Measurements from ENCODE around the gene PLA2G3. TPM values are rescaled to one million over a fixed set of nuclear protein-coding genes. Genes with fewer than 3 reads are reported as not detected.

The PLA2G3 gene
- total and polyA plus RNA-seq, 2 of the 8 experiments (the other 6 are each of a cell fraction or from before 2014, with no cell fraction given): 18.1 to 25.9 TPM

DNA sequence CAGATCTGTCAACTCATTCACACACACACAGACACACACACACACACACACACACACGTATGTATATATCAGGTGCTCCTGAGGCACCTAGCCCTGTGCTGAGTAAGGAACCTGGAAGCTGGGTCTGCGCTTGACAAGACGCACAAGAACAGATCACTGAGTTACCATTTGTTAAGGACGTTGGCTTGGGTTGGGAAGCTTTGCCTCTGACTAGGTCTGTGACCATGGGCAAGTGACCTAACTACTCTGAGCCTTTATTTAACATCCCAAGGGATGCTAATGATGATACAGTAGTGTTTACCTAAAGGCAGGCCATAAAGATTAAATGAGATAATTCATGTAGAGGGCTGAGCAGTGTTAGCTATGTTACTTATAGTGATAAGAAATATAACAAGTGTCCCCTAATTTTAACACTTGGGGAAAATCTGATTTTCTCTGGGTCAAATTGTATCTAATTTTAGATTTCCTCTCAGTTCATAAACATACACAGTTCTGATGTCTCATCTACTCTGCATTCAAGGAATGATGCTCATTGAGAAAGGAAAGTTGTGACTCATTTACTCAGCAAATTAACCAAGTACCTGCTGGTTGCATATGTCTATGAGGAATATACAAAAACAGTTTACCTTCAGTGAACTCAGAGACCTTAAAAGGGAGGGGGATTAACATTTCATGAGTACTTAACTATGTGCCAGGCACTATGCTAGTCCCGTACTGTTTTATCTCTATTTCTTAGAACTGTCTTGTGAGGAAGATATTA lies 33.3 kb upstream of the PLA2G3 start:
- Histone ChIP-seq H3K79me1 (ENCODE audit: low read depth, low read length) (no peaks in the 10 kb centered on the region), H3K14ac (ENCODE audit: insufficient read length) (no peak overlapping the region), H2BK15ac (ENCODE audit: low read length) (no peak overlapping the region), H2BK120ac (replicated peaks; ENCODE audit: low read depth, low read length) (no peak overlapping the region), H4K20me1 (replicated peaks in 1 of 2; ENCODE audit: control insufficient read depth in 1 of 2, insufficient read depth in 2 of 2, low read length in 2 of 2) (peaks cover 2% of the 10 kb centered on the region in 2 experiments), H3K9me3 (ENCODE audit: insufficient read depth in 2 of 2, low read depth in 1 of 2, low read length in 1 of 2) (no peaks in the 10 kb centered on the region), H2AK5ac (ENCODE audit: low read depth, low read length) (no peak overlapping the region), H3K23me2 (ENCODE audit: low read depth, low read length) (no peaks in the 10 kb centered on the region), H3K4me3 (ENCODE audit: extremely low read depth in 1 of 4, insufficient read depth in 2 of 4, low read depth in 3 of 4, low read length in 4 of 4) (no peak overlapping the region), H3K79me2 (ENCODE audit: control insufficient read depth in 1 of 2, insufficient read depth in 2 of 2, low read length in 2 of 2) (peaks cover 0 to 7% of the 10 kb centered on the region in 2 experiments; a peak in 2 of 4 replicates), H3K9ac (replicated peaks in 1 of 4; ENCODE audit: extremely low read depth in 1 of 4, low read depth in 3 of 4, low read length in 3 of 4) (no peak overlapping the region), H3K27me3 (replicated peaks in 1 of 4; ENCODE audit: control insufficient read depth in 3 of 4, extremely low read depth in 1 of 4, insufficient read depth in 3 of 4, low read length in 3 of 4) (no peaks in the 10 kb centered on the region), H4K8ac (ENCODE audit: extremely low read depth, insufficient read depth, low read length) (no peak overlapping the region), H3K4me2 (ENCODE audit: insufficient read depth in 1 of 2, low read depth in 2 of 2, low read length in 2 of 2) (no peak overlapping the region), H2BK20ac (ENCODE audit: low read length) (no peak overlapping the region), H3K36me3 (ENCODE audit: control insufficient read depth in 2 of 4, insufficient read depth in 4 of 4, low read length in 3 of 4) (no peaks in the 10 kb centered on the region), H3K4me1 (replicated peaks in 1 of 4; ENCODE audit: control insufficient read depth in 3 of 4, insufficient read depth in 4 of 4, low read length in 3 of 4) (no peaks in the 10 kb centered on the region), H2BK12ac (ENCODE audit: low read depth, low read length) (no peak overlapping the region), H3K18ac (ENCODE audit: extremely low read depth, low read length) (no peak overlapping the region), H2BK5ac (ENCODE audit: low read depth, low read length) (no peak overlapping the region), H3K56ac (replicated peaks; ENCODE audit: insufficient read length, low read depth, low read length) (no peak overlapping the region), H4K5ac (ENCODE audit: insufficient read length, low read depth, low read length) (no peak overlapping the region), H3K23ac (ENCODE audit: insufficient read length) (no peak overlapping the region), H3K4ac (replicated peaks; ENCODE audit: insufficient read length, low read depth, low read length) (no peak overlapping the region), H3K27ac (ENCODE audit: low read depth, low read length) (no peak overlapping the region), H4K91ac (replicated peaks; ENCODE audit: insufficient read length, low read length) (no peak overlapping the region), H2AFZ (ENCODE audit: low read length) (no peak overlapping the region)
- no peak for DNase-seq (ENCODE audit: low read depth in 1 of 2, low spot score in 2 of 2)
- WGBS, 2 experiments (ENCODE audit: extremely low coverage in 1 of 2, insufficient coverage in 1 of 2, insufficient read length in 1 of 2, insufficient replicate concordance in 2 of 2, low coverage in 1 of 2, low lambda C conversion rate in 2 of 2, missing lambda C conversion rate in 1 of 2): 87% methylated on average over 5 of the region's 5 CpGs; no CpG with 5 or more reads in 1 of the 2 experiments
- FAIRE-seq: no peak
- ChIA-PET CTCF (ENCODE audit: partially characterized antibody) (interaction anchor here (0.6 kb wide), 2 partner anchors 99 to 195 kb away, joined by 3 read pairs; no protein-coding TSS in a partner anchor), POLR2A (ENCODE audit: partially characterized antibody) (interaction anchor here (0.6 kb wide), 1 partner anchor 39 kb away, joined by 3 read pairs; the partner anchor contains the start of gene LIMK2)
- TF ChIP-seq CEBPB (IDR thresholded peaks at IDR 0.05; ENCODE audit: low read depth, low read length) (no peak), GTF2F1 (IDR thresholded peaks at IDR 0.05; ENCODE audit: borderline replicate concordance, low read depth, low read length) (no peak), POLR2AphosphoS5 (IDR thresholded peaks at IDR 0.05; ENCODE audit: low read depth, low read length) (no peak), TAF7 (optimal IDR thresholded peaks at IDR 0.05; ENCODE audit: borderline replicate concordance, low read depth, low read length) (no peak), CBX5 (IDR thresholded peaks at IDR 0.05; ENCODE audit: low read depth, low read length) (no peak), TCF12 (IDR thresholded peaks at IDR 0.05; ENCODE audit: low read depth, low read length) (no peak), NANOG (IDR thresholded peaks at IDR 0.05; ENCODE audit: insufficient read depth, low read depth, low read length, poor library complexity, severe bottlenecking) (no peak), PHF8 (conservative IDR thresholded peaks at IDR 0.05; ENCODE audit: low read depth, low read length) (no peak), BACH1 (IDR thresholded peaks at IDR 0.05; ENCODE audit: low read length) (no peak)
- TF ChIP-seq, protein P1, sequence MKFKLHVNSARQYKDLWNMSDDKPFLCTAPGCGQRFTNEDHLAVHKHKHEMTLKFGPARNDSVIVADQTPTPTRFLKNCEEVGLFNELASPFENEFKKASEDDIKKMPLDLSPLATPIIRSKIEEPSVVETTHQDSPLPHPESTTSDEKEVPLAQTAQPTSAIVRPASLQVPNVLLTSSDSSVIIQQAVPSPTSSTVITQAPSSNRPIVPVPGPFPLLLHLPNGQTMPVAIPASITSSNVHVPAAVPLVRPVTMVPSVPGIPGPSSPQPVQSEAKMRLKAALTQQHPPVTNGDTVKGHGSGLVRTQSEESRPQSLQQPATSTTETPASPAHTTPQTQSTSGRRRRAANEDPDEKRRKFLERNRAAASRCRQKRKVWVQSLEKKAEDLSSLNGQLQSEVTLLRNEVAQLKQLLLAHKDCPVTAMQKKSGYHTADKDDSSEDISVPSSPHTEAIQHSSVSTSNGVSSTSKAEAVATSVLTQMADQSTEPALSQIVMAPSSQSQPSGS (IDR thresholded peaks at IDR 0.05; ENCODE audit: low read length): no peak
- TF ChIP-seq, protein P2, sequence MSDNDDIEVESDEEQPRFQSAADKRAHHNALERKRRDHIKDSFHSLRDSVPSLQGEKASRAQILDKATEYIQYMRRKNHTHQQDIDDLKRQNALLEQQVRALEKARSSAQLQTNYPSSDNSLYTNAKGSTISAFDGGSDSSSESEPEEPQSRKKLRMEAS (IDR thresholded peaks at IDR 0.05): no peak

Data from H1 (cell line).